K562 (cell line): ENCODE results near the gene SNAP23. TPM values are rescaled to one million over a fixed set of nuclear protein-coding genes. Genes with fewer than 3 reads are reported as not detected.
A peak's percentile ranks its signal among the peaks of the same experiment; 100 is the strongest.

ENCODE experiments used
- ATF7 ChIP-seq: fragments of 450-650 bp; IDR thresholded peaks from 2 replicates; pipeline ENCODE4 v1.7.1; 2014; ENCODE audit warnings: mild to moderate bottlenecking, moderate library complexity
- BMI1 ChIP-seq: fragments of 150-350 bp; IDR thresholded peaks from 2 replicates; pipeline ENCODE4 v1.6.1; 2014; ENCODE audit warnings: low read length
- CCAR2 ChIP-seq: fragments of 200-400 bp; formaldehyde crosslinking; IDR thresholded peaks from 2 replicates; pipeline ENCODE4 v1.6.1; 2017; ENCODE audit warnings: mild to moderate bottlenecking, low read depth, low read length
- CREM ChIP-seq: IDR thresholded peaks from 2 replicates; pipeline ENCODE4 v1.6.1; 2014; ENCODE audit warnings: antibody characterized with exemption, low read depth
- DLX4 ChIP-seq: fragments of 250-450 bp; sonication (Bioruptor Pico); IDR thresholded peaks from 2 replicates; pipeline ENCODE4 v1.6.1; 2021; ENCODE audit warnings: mild to moderate bottlenecking
- HEY1 ChIP-seq: fragments of 250-450 bp; sonication (Bioruptor Pico); IDR thresholded peaks from 2 replicates; pipeline ENCODE4 v1.5.0; 2020; ENCODE audit warnings: mild to moderate bottlenecking, moderate library complexity, borderline replicate concordance
- JUNB ChIP-seq: fragments of 450-650 bp; formaldehyde crosslinking; conservative IDR thresholded peaks from 2 replicates; pipeline ENCODE4 v1.4.0; 2020; ENCODE audit warnings: mild to moderate bottlenecking
- NFATC3 ChIP-seq: fragments of 450-650 bp; IDR thresholded peaks from 2 replicates; pipeline ENCODE4 v1.6.1; 2017; ENCODE audit warnings: mild to moderate bottlenecking
- NUFIP1 ChIP-seq: fragments of 450-650 bp; IDR thresholded peaks from 2 replicates; pipeline ENCODE4 v1.6.1; 2018; ENCODE audit not compliant: partially characterized antibody
- PHB ChIP-seq: fragments of 250-450 bp; sonication (Bioruptor Pico); IDR thresholded peaks from 2 replicates; pipeline ENCODE4 v1.5.0; 2021
- PHTF2 ChIP-seq: fragments of 250-450 bp; sonication (Bioruptor Pico); IDR thresholded peaks from 2 replicates; pipeline ENCODE4 v1.5.0; 2021; ENCODE audit warnings: mild to moderate bottlenecking
- PTTG1 ChIP-seq: fragments of 450-650 bp; IDR thresholded peaks from 2 replicates; pipeline ENCODE4 v1.6.1; 2016; ENCODE audit warnings: low read depth, mild to moderate bottlenecking, missing genetic modification characterization, missing compliant biosample characterization
- RBM34 ChIP-seq: fragments of 200-400 bp; formaldehyde crosslinking; IDR thresholded peaks from 2 replicates; pipeline ENCODE4 v1.6.1; 2018; ENCODE audit warnings: low read length, borderline replicate concordance; ENCODE audit not compliant: insufficient read depth
- SP1 ChIP-seq: sonication (generic); formaldehyde crosslinking; IDR thresholded peaks from 2 replicates; pipeline ENCODE4 v1.8.1; 2022; ENCODE audit warnings: mild to moderate bottlenecking, missing genetic modification reagents
- SRSF7 ChIP-seq: fragments of 200-400 bp; formaldehyde crosslinking; optimal IDR thresholded peaks from 2 replicates; pipeline ENCODE3; 2017; ENCODE audit warnings: mild to moderate bottlenecking, low read depth, low read length
- TCF7 ChIP-seq: sonication (generic); IDR thresholded peaks from 2 replicates; pipeline ENCODE4 v1.6.1; 2016; ENCODE audit warnings: antibody characterized with exemption, borderline replicate concordance
- TEAD2 ChIP-seq: fragments of 450-650 bp; IDR thresholded peaks from 2 replicates; pipeline ENCODE4 v1.6.1; 2016; ENCODE audit warnings: missing genetic modification characterization, control low read depth, missing compliant biosample characterization
- USF2 ChIP-seq: sonication (generic); formaldehyde crosslinking; IDR thresholded peaks from 2 replicates; pipeline ENCODE4 v1.5.0; 2020; ENCODE audit warnings: missing genetic modification reagents
- ZBTB43 ChIP-seq: sonication (generic); formaldehyde crosslinking; IDR thresholded peaks from 2 replicates; pipeline ENCODE4 v1.8.0; 2023; ENCODE audit warnings: mild to moderate bottlenecking, missing genetic modification reagents
- ZBTB7A ChIP-seq: IDR thresholded peaks from 2 replicates; pipeline ENCODE4 v1.6.1; 2011; ENCODE audit warnings: low read depth, mild to moderate bottlenecking, low read length, moderate library complexity, borderline replicate concordance; ENCODE audit not compliant: control insufficient read depth
- ZNF280A ChIP-seq: fragments of 450-650 bp; IDR thresholded peaks from 2 replicates; pipeline ENCODE4 v1.6.1; 2018; ENCODE audit warnings: mild to moderate bottlenecking, low read depth; ENCODE audit not compliant: partially characterized antibody
- polyA plus RNA-seq, 8 experiments: library from polyadenylated mRNA; depleted of rRNA in 4 of 8; stranded (reverse) in 5 of 8; unstranded in 3 of 8; fragments of >200 nt; fragmentation: Nextera tagmentation in 2 of 8; fragmentation: Illumina TruSeq in 1 of 8; extraction: Ambion mirVana in 2 of 8; extraction: Trizol in 1 of 8; gene quantifications; 2 replicates each; pipeline versions ENCODE4 v1.2.1 to v1.2.3, GENCODE V29; 2011 to 2014; ENCODE audit warnings: inconsistent platforms in 1 of 8, missing spikeins in 1 of 8
- total RNA-seq, 7 experiments: library from RNA; depleted of rRNA in 6 of 7; stranded (reverse); fragments of >200 nt in 6 of 7; fragmentation: Illumina TruSeq in 2 of 7; extraction: Trizol in 2 of 7; gene quantifications; 2 replicates each; pipeline versions ENCODE4 v1.2.1 to v1.2.3, GENCODE V29; 2011 to 2021; ENCODE audit warnings: low replicate concordance in 1 of 7
- TF ChIP-seq, protein P1 (sequence below): sonication (generic); formaldehyde crosslinking; IDR thresholded peaks from 2 replicates; pipeline ENCODE4 v1.8.1; 2022; ENCODE audit warnings: missing genetic modification reagents

SNAP23 gene
- total and polyA plus RNA-seq, 9 of the 15 experiments (the other 6 are each of a cell fraction or from before 2014, with no cell fraction given): 78.9 to 168 (median 117) TPM

- TF ChIP-seq USF2 (CRISPR knock-in tag) (no peak), JUNB (CRISPR knock-in tag) (no peak), PHB (CRISPR knock-in tag) (no peak), ZBTB7A (no peak), ATF7 (no peak), SP1 (peak; percentile 26; the same call in 1 of the 2 replicates), TCF7 (no peak), CCAR2 (no peak), DLX4 (no peak), HEY1 (no peak), BMI1 (no peak), NUFIP1 (no peak), SRSF7 (no peak), PTTG1 (tag) (no peak), ZBTB43 (no peak), CREM (no peak), NFATC3 (no peak; the same call in 1 of the 2 replicates), TEAD2 (no peak), ZNF280A (no peak), PHTF2 (CRISPR knock-in tag) (no peak), RBM34 (no peak)
- TF ChIP-seq, protein P1, sequence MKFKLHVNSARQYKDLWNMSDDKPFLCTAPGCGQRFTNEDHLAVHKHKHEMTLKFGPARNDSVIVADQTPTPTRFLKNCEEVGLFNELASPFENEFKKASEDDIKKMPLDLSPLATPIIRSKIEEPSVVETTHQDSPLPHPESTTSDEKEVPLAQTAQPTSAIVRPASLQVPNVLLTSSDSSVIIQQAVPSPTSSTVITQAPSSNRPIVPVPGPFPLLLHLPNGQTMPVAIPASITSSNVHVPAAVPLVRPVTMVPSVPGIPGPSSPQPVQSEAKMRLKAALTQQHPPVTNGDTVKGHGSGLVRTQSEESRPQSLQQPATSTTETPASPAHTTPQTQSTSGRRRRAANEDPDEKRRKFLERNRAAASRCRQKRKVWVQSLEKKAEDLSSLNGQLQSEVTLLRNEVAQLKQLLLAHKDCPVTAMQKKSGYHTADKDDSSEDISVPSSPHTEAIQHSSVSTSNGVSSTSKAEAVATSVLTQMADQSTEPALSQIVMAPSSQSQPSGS (CRISPR knock-in tag): no peak
Measured at GRCh38 chr15:42499858-42500609, 4.6 kb downstream of the SNAP23 start (continued).
